Fibroblast of villous mesenchyme (primary cell): ENCODE data around the gene ZDHHC5. TPM values are rescaled to one million over a fixed set of nuclear protein-coding genes. Genes with fewer than 3 reads are reported as not detected.
"Not testable (repeated sequence)": the region's sequence is repeated elsewhere in the genome, so short reads cannot be mapped to it uniquely, and the experiment has no call there.

Experiments
- DNase-seq: peaks from one replicate; pipeline ENCODE4 v3.0.0-alpha.2; 2010; ENCODE audit warnings: low read depth
- H3K4me3 ChIP-seq: 2 replicates; pipeline ENCODE4 v1.5.1; 2011; ENCODE audit warnings: low read depth, mild to moderate bottlenecking, low read length
- CTCF ChIP-seq: IDR thresholded peaks from 2 replicates; pipeline ENCODE4 v1.5.1; 2012; ENCODE audit warnings: low read depth, mild to moderate bottlenecking, low read length; ENCODE audit not compliant: insufficient read depth
- total RNA-seq: library from RNA; depleted of rRNA; stranded (reverse); fragments of >200 nt; gene quantifications from 2 replicates; pipeline ENCODE4 v1.2.3, GENCODE V29; 2012

Gene ZDHHC5
- total RNA-seq, 1 donor, result 59.6 TPM

DNA sequence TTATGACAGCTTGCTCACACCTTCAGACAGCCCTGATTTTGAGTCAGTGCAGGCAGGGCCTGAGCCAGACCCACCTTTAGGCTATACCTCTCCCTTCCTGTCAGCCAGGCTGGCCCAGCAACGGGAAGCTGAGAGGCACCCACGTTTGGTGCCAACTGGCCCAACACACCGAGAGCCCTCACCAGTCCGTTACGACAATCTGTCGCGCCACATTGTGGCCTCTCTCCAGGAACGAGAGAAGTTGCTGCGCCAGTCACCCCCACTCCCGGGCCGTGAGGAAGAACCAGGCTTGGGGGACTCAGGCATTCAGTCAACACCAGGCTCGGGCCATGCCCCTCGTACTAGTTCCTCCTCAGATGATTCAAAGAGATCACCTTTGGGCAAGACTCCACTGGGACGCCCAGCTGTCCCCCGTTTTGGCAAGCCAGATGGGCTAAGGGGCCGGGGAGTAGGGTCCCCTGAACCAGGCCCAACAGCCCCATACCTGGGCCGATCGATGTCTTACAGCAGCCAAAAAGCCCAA is 31.0 kb downstream of the ZDHHC5 start:
- TF ChIP-seq CTCF, result no peak
- no peak overlapping the region for H3K4me3 ChIP-seq
- no peak for DNase-seq

DNA sequence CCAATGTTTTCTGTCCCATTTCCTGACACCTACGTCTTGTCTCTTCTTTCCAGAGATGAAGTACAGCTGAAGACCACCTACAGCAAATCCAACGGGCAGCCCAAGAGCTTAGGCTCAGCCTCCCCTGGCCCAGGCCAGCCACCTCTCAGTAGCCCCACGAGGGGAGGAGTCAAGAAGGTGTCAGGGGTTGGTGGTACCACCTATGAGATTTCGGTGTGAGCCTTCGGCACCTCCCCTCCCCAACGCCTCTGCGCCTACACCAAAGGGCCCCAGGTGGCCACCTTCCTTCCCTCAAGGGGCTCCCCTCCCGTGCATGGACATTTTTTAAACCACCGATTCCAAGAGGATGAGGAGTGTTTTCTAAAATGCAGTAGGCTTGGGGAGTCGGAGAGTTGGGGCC is 31.9 kb downstream of the ZDHHC5 start:
- H3K4me3 ChIP-seq, result no peak overlapping the region
- no peak for DNase-seq
- TF ChIP-seq CTCF, result no peak

DNA sequence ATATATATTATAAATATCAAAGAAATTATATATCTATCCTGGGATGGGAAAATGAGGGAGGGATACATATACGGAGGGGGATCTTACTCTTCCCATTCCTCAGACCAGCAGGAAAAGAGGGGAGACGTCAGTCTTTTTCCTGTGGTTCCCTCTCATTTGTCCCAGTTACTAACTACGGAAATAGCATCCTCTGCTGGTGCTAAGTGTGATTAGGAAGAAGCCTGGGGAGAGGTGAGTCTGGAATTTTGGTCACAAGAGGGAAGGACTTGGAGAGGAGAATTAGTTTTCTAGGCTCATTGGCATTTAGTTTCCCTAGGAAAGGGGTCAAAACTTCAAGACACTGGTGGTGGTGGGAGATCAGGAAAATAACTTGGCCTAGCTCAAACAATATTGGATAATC is 32.5 kb downstream of the ZDHHC5 start:
- no peak for TF ChIP-seq CTCF
- DNase-seq, result no peak

DNA sequence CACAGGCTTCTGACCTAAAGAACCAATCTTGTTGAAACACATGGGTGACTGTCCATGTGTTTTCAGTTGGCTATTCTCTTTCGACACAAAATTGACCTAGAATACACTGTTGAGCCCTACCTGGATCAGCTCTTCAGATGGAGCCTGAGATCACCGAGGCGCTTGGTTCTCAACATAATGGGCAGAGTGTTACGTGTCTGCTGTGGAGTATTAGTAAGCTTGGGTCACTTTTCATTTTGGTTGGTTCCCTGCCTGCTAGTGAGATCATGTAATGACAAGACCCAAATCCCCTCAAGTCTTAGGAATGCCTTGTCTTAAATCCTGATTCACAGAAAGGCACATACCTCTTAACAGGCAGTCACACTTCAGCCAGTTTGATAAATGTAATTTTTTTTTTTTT is 35.4 kb downstream of the ZDHHC5 start:
- no peak overlapping the region for H3K4me3 ChIP-seq
- no peak for TF ChIP-seq CTCF
- no peak for DNase-seq

More for the DNA sequence above, 32.5 kb downstream of the ZDHHC5 start:
- no peak overlapping the region for H3K4me3 ChIP-seq

- no peak overlapping the region for H3K4me3 ChIP-seq
- DNase-seq, result no peak
- no peak for TF ChIP-seq CTCF
These were observed 37.0 kb downstream of the ZDHHC5 start for GRCh38 chr11:57704932-57705331.

GRCh38 chr11:57705432-57705831 is 37.5 kb downstream of the ZDHHC5 start:
- DNase-seq, H3K4me3 ChIP-seq: not testable (repeated sequence)

DNA sequence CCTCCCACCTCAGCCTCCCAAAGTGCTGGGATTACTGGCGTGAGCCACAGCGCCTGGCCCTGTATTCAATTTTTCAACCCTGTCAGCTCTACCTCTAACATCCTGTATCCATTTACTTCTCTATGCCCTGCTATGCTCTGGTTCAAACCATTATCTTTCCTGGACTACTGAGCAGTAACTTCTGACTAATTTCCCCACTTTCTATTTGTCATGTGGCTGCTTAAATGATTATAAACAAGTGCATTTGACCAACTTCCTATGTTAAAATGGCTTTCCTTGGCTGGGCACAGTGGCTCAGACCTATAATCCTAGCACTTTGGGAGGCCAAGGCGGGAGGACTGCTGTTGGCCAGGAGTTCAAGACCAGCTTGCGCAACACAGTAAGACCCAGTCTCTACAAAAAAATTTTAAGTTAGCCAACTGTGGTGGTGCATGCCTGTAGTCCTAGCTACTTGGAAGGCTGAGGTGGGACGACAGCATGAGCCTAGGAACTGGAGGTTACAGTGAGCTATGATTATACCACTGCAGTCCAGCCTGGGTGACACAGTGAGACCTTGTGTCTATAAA is 42.0 kb downstream of the ZDHHC5 start:
- no peak for TF ChIP-seq CTCF
- no peak overlapping the region for H3K4me3 ChIP-seq
- DNase-seq, result no peak
